ENCODE results near the gene ACTR1B.

DNA sequence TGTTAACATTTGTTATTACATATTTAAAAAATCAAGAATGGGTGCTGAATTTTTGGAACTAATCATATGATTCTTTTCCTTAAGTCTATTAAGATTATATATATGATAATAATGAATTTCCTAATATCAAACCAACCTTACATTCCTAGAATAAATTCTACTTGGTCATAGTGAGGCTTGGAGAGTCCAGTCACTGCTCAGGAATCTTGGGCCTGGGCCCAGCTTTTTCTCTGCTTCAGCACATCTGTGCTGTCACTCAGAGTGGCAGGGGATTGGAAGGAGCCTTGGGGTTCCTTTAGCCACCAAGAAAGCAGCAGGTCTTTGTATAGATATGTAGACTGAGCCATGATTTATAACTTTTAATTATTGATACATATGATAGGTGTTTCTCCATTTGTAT is 29.6 kb upstream of the ACTR1B start:
- TF ChIP-seq, protein P1, sequence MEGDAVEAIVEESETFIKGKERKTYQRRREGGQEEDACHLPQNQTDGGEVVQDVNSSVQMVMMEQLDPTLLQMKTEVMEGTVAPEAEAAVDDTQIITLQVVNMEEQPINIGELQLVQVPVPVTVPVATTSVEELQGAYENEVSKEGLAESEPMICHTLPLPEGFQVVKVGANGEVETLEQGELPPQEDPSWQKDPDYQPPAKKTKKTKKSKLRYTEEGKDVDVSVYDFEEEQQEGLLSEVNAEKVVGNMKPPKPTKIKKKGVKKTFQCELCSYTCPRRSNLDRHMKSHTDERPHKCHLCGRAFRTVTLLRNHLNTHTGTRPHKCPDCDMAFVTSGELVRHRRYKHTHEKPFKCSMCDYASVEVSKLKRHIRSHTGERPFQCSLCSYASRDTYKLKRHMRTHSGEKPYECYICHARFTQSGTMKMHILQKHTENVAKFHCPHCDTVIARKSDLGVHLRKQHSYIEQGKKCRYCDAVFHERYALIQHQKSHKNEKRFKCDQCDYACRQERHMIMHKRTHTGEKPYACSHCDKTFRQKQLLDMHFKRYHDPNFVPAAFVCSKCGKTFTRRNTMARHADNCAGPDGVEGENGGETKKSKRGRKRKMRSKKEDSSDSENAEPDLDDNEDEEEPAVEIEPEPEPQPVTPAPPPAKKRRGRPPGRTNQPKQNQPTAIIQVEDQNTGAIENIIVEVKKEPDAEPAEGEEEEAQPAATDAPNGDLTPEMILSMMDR (IDR thresholded peaks at IDR 0.05) = no peak
- no peak for TF ChIP-seq POLR2A (IDR thresholded peaks at IDR 0.05)
